HG03025 (cell line): ENCODE results near the gene TGM4.
"Not testable (repeated sequence)": the region's sequence is repeated elsewhere in the genome, so short reads cannot be mapped to it uniquely, and the experiment has no call there.

Experiments
- ATAC-seq: cut with Tn5 transposase; IDR thresholded peaks from one replicate; pipeline ENCODE4 v1.9.1; 2021; ENCODE audit warnings: mild to moderate bottlenecking, moderate library complexity; ENCODE audit not compliant: unreplicated experiment, low FRiP score

The TGM4 gene

DNA sequence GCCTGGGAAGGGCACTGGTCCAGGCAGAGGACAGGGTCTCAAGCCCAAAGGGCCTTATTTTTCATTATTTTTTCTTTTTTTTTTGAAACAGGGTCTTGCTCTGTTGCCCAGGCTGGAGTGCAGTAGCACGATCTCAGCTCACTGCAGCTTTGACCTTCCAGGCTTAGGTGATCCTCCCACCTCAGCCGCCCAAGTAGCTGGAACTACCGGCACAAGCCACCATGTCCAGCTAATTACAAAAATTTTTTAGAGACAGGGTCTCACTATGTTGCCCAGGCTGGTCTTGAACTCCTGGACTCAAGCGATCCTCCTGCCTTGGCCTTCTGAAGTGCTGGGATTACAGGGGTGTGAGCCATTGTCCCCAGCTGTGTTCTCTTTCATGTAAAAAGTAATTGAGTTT, 75.4 kb downstream of the TGM4 start:
- ATAC-seq = not testable (repeated sequence)

DNA sequence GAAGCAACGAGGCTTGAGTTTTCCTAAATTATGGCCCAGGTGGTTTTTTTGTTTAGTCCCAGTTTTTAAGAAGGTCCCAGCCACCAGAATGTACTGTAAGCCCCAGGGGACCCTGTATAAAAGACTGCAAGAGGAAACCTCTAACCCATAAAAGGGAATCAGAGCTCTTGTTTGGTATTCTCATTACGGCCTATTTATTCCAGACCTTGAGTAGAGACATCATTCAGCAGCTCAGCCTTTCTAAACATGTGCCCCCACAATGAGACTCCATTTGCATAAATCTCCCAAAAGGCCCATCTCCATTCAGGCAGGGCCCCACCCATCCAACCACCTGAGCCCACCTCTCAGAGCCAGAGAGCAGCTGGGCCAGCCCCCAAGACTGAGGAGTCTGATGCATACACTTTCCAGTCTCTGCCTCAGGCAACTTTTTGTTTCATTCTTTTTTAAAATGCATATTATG, 75.9 kb downstream of the TGM4 start:
- ATAC-seq = no peak

DNA sequence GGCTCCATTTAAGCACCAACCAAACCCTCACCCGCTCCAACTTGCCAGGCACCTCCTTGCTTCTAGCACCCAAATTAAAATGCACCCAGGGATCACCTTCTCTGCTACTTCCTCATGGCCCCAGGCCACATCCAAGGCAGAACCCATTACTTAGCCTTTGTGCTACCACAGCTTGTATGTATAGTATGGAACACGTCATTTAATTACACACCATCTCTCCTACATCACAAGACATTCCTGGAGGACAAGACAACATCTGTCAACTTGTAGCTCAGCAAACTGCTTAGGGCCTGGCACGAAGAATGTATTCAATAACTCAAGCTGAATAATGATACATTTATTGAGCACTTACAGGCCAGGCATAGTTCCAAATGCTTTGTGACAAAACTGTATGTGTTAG, 78.3 kb downstream of the TGM4 start:
- no peak for ATAC-seq

DNA sequence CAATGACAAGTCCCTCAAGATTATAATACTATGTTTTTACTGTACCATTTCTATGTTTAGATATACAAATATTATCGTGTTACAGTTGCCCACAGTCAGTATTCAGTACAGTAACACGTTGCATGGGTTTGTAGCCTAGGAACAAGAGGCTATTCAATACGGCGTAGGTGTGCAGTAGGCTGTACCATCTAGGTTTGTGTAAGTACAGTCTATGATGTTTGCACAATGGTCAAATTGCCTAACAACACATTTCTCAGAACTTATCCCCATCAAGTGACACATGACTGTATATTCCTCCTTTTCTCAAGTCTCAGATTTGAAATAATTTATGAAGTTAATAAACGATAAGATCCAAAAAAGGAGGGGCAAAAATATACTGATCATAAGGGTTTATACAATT, 79.9 kb downstream of the TGM4 start:
- ATAC-seq = no peak

DNA sequence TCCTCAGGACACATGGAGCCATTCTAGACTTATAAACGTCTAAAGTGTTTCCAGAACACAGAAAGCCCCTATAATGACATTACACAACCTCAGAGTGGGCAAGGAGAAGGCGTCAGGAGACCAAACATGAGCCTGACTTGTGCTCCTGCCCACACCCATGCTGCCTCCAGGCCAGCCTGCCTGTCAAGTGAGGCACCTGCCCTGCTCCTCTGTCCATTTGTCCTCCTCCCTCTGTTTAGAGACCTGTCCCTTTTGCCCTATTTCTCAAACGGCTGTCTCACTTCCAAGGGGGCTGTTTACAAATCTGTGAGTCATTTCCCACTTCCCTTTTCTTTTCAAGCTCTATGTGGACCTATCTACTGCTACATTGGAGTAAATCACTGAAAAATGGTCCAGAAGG, 80.6 kb downstream of the TGM4 start:
- ATAC-seq = no peak

DNA sequence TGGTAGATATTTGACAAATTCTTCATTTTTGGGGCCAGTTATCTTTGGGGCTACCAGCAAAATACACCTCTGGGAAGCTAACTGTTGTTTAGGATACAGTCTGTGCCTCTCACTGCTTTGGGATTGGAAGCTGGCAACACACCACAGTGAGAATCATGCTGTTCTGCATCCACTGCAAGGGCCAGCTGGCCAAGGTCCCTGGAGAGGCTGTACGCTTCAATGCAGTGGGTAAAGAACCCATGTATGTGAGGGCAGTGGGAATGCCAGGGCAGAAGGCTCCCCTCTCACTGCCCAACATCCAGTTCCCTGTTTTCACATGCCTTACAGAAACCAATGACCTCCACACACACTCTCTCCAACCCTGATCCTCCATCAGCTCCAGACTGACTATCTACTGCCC, 81.5 kb downstream of the TGM4 start:
- ATAC-seq = no peak

DNA sequence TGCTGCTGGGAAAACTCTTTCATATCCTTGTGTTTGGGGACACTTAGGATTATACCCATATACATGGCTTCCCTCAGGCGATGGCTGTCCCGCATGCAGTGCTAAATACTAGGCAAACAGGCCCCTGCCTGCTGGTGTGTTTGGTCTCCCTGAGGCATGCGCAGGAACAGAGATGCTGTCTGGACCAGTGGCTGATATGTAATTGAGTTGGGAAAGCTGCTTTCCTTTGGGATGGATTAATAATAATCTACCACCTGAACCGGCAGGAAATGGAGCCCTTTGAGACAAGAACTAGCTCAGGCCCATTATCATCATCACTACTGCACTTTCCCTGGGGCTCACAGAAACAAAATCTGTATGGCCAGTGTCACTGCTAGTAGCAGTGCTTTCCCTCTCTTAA, 83.6 kb downstream of the TGM4 start:
- ATAC-seq = no peak

DNA sequence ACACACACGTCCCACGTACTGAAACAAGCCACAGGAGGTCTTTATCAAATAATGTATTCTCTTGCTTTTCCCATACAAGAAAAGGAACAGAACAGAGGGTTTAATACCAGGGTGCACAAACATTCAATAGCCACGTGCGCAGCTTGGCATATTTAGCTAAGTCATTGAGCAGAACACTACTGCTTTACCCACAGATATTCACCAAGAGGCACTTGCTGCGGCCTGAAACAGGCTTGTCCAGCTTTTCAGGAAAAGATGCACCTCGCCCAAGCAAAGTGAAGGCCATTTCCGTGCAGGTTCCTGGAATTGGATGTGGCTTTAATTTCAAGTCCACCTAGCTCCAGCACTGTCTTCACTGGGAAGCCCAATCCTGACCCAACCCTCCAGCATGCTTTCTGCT, 84.0 kb downstream of the TGM4 start:
- no peak for ATAC-seq

DNA sequence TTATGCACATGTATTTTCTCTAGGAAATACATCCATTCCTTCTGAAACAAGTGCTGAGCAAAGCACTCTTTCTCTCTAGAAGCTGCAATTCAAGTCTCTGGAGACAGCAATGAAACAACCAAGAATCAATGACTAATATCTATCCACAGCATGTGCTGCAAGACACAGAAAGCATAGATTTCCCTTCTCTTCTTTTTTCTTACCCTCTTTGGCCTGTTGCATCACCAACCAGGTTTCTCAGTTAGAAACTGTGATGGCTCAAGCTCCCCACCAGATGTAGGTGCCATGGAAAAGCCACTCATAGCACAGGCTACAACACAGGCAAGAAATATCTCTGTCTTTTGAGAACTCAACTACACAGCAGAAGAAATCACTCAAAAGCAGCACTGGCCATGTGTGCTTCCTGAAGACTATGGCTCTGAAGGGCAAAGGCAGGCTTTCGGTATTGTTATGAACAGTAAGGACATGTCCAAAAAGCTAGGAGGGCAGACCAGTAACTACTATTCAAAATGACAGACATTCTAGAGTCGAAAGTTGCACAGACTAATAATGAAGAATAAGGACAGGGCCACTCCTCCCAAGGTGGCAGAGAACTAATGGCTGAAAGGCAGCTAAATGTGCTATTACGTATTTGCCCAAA, 86.1 kb downstream of the TGM4 start:
- ATAC-seq = no peak

DNA sequence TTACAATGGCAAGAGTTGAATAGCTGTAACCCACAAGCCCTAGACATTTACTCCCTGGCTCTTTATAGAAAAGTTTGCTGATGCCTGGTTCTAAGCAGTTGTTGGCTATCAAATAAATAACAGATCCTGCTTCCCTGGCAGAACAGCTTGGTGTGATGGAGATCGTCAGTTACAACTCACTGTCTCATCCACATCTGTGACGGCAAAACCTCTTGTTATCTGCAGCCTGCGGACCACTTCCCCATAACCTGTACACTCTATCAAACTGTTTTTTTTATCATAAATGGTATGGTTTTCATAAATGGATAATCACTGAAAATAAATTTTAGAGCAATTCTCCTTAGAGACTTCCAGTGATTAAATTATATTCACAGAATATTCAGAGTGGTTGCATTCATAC, 87.5 kb downstream of the TGM4 start:
- no peak for ATAC-seq

DNA sequence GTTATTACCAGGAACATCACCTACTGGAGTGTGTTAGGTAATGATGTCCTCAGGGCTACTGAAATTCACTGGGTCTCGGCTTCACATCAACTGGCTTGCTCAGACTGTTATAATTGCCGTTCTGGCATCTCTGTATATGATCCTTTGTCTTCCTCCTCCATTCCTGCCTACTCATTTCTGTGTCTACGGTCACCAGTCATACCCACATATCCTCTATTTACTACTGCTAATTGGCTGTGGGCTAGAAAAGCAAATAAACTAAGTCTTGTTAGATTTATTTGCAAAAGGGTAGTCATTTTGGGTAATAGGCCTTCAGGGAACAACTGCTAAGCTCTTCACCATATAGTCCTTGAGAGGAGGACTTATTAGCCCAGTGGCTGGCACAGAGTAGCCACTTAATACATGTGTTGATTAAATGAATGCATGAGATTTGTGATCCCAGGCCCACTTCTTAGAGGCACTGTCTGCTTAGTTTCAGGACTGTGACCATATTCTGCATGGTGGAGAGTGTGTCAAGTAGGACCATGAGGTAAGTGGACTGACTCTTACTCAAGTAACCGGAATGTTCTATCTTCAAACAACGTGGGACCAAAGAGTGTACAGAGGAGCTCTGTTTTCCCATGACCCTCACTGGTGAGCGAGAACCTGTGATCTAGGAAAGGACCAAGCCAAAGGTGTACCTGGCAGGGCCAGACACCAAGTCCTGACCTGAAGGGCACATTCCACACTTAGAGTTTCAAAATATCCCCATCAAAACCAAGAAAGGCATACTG, 88.4 kb downstream of the TGM4 start:
- ATAC-seq = no peak

DNA sequence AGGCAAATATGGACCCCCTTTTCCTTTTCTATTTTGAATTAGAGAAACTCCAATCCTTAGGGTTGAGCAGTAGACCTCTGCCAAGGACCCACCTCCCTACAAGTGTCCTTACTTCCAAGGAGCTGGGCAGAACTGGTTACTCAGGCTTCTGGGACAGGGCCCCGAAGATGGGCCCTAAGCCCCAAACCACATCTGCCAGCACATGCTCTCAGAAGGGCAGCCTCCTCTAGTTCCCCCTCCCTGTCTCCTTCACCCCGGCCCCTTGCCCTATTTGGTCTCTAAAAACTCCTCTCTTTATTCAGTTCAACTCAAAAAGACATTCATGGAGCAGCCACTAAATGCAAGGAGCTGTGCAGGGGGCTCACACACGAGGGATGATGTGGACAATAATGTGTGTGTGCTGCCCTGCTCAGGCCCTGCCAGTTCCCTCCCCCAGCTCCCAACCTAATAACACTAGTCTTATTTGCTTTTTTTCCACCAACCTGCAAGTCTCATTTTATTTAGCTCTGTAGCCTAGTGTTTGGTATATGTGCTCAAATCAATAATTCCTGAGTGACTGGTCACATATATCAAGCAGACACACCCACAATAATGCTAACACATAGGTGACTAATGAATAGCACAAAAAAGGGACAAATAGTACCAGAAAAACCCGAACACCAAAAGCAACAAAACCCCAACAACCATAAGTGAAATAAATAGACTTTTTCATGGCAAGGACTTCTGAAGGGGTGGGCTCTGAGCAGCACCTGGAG, 89.3 kb downstream of the TGM4 start:
- ATAC-seq = no peak
